GM21515 (cell line): ENCODE measurements around the gene GPR162.

Experiments
- ATAC-seq: cut with Tn5 transposase; IDR thresholded peaks from one replicate; pipeline ENCODE4 v1.9.1; 2021; ENCODE audit not compliant: unreplicated experiment

The GPR162 gene

DNA sequence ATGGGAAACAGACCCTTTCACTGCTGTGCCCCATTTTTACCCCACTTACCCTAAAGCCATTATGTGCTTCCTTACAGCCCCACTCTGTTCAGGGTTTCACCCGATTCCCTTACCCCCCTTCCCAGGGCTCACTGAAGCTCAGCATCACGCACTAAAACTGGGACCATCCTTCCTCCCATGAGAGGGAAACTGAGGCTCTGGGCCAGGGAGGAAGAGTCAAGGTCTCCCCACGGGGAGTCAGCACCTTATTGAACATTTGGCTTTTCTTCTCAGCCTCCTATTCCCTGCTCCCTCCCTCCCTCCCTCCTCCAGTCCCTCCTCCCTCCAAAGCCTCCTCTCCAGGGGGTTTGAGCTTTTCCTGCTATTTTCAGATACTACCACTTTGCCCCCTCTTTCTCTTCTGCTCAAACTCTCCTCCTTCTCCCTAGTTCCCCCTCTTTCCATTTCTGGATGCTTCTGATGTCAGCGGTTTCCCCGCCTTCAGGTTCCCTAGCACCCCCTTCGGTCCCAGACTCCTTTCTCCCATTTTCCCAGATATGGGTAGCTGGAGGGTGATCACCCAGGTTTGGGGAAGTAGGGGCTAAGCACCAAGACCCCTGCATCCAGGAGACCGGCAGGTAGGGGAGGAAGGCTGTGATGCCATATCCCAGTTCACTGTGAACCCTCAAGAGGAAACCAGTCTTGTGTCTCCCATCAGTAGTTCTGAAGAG, 960 bp downstream of the GPR162 start:
- ATAC-seq = no peak

DNA sequence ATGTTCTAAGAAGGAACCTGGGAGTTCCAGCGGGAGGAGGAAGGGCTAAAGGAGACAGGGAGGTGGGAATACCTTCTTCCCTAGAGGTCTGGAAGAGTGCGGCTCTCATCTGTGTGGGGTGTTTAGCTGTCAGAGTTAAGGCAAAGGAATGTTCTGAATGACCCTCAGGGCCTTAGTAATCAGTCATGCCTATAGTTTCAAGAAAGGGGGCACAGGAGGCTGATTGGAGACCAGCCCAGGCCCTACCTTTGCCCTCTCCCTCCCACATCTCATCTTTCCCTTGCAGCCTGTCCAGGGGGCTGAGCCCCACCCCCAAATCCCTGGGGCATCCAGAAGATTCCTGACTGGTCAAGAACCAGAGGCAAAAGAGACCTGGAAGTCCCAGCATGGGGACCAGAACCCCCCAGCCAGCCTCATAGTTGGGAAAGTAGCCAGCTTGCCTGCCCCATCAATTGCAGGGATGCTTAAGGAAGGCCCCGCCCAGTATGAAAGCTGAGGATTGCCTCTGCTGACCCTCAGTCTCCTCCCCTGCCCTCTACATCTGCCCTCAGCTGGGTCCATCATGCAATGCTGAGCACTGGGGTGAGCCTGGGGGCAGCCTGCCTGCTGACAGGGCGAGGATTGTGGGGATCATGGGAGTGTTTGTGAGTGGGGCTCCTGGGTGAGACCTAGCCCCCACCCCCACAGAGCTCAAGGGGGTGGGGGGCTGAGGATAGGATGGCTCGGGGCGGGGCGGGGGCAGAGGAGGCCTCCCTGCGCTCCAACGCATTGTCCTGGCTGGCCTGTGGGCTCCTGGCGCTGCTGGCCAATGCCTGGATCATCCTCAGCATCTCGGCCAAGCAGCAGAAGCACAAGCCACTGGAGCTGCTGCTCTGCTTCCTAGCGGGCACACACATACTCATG, 1.8 kb downstream of the GPR162 start:
- no peak for ATAC-seq

DNA sequence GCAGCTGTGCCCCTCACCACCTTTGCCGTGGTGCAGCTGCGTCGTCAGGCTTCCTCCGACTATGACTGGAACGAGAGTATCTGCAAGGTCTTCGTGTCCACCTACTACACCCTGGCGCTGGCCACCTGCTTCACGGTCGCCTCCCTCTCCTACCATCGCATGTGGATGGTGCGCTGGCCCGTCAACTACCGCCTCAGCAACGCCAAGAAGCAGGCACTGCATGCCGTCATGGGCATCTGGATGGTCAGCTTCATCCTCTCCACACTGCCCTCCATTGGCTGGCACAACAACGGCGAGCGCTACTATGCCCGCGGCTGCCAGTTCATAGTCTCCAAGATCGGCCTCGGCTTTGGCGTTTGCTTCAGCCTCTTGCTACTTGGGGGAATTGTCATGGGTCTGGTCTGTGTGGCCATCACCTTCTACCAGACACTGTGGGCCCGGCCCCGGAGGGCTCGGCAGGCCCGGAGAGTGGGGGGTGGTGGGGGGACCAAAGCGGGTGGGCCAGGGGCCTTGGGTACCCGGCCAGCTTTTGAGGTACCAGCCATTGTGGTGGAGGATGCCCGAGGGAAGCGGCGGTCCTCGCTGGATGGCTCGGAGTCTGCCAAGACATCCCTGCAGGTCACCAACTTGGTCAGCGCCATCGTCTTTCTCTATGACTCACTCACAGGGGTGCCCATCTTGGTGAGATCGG, 2.6 kb downstream of the GPR162 start:
- ATAC-seq = no peak

DNA sequence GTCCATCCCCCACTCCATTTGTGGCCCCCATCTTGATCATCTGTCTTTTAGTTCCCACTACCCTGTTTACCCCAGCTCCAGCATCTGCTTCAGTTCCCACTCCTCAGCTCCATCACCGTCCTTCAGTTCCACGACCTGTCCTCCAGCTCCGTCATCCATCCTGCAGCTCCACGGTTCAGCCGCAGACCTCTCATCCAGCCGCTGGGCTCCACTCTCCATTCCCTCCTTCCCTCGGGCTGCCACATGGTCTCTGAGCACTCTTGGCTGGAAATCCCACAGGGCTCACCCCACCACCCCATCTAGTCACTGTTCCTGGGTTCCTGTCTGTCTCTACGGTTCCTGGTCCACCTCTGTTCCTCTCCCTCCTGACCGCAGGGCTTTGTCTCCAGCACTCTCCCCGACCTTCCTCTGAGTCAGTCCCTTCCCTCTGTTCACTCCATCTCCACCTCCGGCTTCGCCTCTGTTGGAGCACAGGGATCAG, 3.3 kb downstream of the GPR162 start:
- no peak for ATAC-seq

DNA sequence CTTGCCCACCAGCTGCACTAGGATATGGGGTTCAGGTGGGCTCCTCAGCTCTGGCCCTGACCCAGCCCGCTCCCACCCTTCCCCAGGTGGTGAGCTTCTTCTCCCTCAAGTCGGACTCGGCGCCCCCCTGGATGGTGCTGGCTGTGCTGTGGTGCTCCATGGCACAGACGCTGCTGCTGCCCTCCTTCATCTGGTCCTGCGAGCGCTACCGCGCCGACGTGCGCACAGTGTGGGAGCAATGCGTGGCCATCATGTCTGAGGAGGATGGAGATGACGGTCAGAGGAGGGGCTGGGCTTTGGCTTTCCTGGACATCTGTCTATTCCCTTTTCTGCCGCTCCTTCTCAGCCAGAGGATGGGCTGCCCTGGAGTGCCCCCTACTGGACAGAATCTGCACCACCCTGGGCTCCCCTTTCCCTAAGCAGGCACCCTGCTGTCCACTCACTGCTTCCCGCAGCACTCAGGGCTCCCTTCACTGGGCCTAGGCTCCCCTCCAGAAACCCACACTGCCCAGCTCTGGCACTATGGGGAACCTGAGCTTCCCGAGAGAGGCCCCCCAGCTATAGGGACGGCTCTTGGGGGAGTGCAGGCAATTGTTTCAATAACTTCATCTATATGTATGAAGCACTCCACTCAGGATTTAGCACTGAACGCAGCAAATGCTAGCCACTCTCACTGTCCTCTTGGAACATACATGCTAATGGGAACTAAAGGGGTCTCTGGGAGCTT, 3.9 kb downstream of the GPR162 start:
- no peak for ATAC-seq

DNA sequence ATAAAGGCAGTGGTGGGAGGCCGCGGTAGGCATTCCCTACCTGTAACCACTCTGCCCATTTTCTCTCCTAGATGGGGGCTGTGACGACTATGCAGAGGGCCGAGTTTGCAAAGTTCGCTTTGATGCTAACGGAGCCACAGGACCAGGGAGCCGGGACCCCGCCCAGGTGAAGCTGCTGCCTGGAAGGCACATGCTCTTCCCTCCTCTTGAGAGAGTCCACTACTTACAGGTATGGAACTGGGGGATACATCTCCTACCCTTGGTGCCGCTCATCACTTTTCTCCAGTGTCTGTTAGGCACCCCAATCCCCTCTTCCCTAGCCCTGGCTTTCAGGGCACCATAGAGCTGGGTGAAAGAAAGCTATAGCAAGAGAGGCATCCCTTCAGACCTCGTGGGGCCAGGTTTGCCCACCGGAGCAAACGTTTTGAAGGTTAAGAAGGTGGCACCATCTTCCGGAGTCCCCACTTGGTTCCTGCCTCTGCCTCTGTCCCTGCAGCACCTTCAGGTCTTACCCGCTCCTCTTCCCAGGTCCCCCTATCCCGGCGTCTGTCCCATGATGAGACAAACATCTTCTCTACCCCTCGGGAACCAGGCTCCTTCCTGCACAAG, 4.6 kb downstream of the GPR162 start:
- no peak for ATAC-seq

DNA sequence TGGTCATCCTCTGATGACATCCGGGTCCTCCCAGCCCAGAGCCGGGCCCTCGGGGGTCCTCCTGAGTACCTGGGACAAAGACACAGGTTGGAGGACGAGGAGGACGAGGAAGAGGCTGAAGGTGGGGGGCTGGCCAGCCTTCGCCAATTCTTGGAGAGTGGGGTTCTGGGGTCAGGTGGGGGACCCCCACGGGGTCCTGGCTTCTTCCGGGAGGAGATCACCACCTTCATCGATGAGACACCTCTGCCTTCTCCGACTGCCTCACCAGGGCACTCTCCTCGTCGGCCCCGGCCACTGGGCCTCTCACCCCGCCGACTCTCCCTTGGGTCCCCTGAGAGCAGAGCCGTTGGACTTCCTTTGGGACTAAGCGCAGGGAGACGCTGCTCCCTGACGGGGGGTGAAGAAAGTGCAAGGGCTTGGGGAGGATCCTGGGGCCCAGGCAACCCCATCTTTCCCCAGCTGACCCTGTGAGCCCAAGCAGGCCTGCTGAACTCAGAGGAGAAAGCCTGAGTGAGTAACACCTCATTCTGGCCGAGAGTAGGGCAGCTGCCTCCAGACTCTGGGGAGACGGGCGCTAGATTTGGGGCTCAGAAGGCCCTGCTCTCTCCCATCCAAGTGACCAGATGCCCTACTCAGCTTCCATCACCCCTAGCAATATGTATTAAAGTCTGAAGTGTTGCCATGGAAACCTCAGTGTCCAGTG, 5.3 kb downstream of the GPR162 start:
- ATAC-seq = no peak

DNA sequence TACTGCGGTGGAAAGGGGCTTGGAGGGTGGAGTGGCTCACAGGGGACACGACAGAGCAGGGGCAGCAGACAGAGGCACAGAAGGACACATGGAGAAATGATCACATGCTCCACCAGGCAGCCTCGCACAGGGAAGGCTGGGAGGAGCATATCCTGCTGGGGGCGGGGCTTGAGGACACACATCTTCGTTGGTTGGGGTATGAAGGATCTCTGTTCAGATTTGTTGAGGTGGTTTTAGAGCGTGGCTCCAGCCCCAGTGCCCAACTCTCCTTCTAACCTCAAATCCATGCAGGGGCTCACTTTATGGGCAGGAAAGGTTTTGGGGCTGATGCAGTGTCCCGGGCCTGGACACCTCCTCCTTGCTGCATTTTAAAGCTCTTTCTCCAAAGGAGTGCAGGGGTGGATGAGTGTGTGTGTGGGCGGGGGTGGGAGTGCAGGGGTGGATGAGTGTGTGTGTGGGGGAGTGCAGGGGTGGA, 5.9 kb downstream of the GPR162 start:
- no peak for ATAC-seq

DNA sequence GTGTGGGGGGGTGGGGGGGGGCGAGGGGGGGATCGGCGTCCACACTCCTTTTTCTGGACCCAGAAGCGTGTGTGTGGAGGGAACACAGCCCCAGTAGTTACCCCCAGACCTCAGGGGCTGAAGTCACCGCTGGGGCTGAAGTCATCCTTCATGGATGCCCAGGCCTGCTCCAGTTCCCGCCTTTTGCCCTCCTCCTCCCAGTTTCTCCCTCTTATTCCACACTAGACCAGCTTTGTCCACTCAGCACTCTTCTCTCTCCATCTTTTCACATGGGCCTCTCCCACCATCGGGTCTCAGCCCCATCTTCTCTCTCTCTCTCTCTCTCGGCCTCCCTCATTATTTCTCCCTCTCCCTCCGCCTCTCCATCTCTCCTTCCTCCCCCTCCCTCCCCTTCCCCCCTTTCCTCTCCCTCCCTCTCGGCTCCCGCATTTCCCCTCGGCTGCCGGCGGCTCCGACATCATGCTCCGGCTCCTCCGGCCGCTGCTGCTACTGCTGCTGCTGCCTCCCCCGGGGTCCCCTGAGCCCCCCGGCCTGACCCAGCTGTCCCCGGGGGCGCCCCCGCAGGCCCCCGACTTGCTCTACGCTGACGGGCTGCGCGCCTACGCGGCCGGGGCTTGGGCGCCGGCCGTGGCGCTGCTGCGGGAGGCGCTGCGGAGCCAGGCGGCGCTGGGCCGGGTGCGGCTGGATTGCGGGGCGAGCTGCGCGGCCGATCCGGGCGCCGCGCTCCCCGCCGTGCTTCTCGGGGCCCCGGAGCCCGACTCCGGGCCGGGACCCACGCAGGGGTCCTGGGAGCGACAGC, 6.6 kb downstream of the GPR162 start, which contains the start of gene P3H3:
TSS of gene P3H3 (plus strand) at position 426 of the 799 bp plus-strand sequence. CDS start at position 460, 34 bp downstream.
- no peak for ATAC-seq

DNA sequence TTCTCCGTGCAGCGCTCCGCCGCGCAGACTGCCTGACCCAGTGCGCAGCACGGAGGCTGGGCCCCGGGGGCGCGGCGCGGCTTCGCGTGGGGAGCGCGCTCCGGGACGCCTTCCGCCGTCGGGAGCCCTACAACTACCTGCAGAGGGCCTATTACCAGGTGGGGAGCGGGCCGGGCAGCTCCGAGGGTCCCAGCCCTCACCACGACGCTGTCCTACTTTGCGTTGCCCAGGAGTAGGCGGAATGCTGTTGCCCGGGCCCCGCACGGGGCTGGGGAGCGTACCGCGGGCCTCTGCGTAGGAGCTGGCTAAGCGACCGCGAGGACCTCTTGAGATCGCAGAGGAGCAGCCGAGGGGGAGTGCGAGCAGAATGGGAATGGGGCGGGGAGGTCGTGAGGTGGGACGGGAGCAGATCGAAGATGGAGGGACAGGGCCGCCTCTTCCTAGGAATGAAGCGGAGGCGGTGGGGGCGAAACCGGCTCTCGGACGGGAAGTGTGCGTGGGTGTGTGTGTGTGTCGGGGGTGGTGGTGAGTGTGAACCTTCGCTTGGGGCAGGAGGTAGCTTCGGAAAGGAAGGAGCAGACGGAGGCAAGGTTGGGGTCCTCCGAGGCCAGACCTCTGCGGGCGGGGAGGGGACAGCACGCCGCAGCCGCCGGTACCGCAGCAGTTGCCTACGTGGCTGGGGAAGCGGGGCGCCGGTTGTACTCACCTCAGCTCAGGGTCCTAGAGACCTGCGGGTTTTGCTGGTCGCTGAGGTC, 7.3 kb downstream of the GPR162 start:
- no peak for ATAC-seq

DNA sequence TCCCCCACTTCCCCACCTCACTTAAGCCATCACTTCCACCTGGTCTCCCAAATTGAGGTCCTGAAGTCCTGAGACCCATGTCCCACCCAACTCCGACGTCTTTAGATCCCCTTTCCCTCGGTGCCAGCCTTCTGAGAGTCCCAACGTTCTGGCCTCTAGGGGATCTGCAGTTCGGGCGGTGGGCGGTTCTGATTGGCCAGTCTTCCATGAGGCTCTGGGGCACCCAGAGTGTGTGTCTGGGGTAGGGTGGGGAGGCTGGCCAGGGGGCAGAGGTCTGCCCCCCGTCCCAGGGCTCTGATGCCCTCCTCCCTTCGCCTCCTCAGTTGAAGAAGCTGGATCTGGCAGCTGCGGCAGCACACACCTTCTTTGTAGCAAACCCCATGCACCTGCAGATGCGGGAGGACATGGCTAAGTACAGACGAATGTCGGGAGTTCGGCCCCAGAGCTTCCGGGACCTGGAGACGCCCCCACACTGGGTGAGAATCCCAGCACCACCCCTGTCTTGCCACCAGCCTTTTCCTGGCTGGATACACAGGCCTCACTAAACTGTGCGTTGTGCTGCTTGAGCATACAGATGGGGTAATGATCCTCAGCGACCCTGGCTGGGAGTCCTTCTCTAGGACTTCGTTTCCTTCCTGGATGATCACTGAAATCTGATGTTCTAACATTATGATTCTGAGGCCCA, 8.1 kb downstream of the GPR162 start:
- no peak for ATAC-seq

DNA sequence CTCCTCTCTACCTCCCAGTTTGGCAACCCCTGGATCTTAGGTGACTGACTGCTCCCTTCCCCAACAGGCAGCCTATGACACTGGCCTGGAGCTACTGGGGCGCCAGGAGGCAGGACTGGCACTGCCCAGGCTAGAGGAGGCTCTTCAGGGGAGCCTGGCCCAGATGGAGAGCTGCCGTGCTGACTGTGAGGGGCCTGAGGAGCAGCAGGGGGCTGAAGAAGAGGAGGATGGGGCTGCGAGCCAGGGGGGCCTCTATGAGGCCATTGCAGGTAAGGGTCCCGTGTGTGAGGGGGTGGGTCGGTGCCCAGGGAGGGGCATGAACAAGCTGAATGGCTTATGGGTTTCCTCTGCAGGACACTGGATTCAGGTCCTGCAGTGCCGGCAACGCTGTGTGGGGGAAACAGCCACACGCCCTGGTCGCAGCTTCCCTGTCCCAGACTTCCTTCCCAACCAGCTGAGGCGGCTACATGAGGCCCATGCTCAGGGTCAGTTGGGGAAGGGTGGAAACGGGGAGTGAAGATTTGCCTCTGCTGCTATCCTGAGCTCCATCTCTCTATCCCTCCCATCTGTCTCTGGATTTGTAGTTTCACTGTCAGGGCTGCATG, 8.8 kb downstream of the GPR162 start:
- no peak for ATAC-seq

DNA sequence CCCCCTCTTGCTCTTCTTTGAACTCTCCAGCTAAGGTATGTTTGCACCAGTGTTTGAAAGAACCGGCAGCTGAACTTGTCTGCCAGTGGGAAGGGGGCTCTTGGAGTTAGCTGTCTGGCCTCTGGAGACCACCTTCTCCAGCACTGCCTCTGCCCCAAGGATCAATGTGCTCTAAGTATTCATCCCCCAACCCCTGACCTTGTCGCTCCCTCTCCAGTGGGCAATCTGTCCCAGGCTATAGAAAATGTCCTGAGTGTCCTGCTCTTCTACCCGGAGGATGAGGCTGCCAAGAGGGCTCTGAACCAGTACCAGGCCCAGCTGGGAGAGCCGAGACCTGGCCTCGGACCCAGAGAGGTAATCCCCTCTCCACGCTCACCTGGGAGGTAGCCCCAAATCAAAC, 9.4 kb downstream of the GPR162 start:
- no peak for ATAC-seq

DNA sequence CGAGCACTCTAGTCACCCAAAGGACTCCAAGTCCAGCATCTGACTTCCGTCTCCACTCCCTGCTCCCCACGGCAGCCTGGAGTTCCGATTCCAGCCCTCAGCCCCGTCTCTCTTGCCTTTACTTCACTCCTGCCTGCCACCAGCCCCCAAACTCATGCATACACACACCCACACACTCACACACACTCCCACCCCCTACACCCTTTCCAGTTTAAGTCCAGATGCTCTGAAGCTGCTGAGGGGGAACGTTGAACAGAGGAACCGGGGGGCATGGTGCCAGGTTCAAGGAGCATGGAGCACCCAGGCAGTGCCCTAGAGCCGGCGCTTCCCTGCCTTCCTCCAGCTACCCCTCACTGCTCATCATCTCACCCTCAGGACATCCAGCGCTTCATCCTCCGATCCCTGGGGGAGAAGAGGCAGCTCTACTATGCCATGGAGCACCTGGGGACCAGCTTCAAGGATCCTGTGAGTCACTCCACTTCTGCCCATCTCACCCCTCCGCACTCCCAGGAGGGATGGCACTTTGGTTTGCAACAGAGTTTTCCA, 9.9 kb downstream of the GPR162 start:
- no peak for ATAC-seq

DNA sequence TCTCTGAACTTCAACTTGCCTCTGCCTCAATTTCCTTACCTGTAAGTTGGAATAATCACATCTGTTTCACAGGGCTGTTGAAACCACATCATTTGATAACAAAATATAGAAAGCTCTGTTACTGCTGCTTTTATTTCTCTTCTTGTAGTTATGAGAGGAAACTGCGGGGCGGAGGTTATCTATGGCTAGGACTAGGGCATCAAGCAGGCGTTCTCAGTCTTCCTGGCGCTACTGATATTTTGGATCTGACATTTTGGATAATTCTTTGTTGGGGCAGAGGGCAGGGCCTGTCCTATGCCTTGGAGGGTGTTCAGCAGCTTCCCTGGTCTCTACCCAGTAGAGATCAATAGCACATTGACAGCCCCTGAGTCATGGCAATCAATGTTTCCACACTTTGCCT, 10.5 kb downstream of the GPR162 start:
- no peak for ATAC-seq

DNA sequence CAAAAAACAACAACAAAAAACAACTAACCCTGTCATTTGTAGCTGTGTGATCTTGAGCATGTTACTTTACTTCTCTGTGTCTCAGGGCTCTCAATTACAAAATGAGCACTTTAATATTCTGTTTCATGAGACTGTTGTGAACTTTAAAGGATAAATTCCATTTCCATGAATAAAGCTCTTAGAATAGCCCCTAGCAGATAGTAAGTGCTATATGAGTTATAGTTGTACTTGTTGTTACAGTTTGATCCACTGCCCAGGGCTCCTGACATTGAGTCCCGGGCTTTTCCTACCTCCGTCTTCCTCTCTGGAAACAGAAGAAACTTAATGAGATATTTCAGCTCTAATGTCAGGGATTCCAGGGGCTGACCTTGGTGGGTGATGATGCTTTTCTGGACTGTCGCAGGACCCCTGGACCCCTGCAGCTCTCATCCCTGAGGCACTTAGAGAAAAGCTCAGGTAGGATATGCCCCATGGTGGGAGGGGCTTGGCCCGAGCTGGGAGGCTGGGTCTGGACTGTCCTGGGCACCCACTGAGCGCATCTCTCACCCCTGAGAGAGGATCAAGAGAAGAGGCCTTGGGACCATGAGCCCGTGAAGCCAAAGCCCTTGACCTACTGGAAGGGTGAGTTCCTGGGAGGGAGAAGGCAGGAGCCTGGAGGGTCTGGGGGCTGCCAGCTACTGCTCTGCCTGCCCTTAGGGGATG, 11.7 kb downstream of the GPR162 start:
- ATAC-seq = no peak
